A673 (cell line): ENCODE measurements around the gene FBLN2.

ENCODE experiments used
- EZH2 ChIP-seq: fragments of 200-600 bp; sonication (generic); IDR thresholded peaks from 2 replicates; pipeline ENCODE4 v1.6.1; 2017; ENCODE audit warnings: borderline replicate concordance, low read depth, mild to moderate bottlenecking, mixed read lengths, antibody characterized with exemption, low read length; ENCODE audit not compliant: poor library complexity, severe bottlenecking
- TF ChIP-seq, protein P1 (sequence below): fragments of 300-800, 200-600 bp; sonication (generic); conservative IDR thresholded peaks from 2 replicates; pipeline ENCODE4 v1.5.1; 2017; ENCODE audit warnings: low read depth, mild to moderate bottlenecking, antibody characterized with exemption, low read length, moderate library complexity, mixed read lengths

DNA sequence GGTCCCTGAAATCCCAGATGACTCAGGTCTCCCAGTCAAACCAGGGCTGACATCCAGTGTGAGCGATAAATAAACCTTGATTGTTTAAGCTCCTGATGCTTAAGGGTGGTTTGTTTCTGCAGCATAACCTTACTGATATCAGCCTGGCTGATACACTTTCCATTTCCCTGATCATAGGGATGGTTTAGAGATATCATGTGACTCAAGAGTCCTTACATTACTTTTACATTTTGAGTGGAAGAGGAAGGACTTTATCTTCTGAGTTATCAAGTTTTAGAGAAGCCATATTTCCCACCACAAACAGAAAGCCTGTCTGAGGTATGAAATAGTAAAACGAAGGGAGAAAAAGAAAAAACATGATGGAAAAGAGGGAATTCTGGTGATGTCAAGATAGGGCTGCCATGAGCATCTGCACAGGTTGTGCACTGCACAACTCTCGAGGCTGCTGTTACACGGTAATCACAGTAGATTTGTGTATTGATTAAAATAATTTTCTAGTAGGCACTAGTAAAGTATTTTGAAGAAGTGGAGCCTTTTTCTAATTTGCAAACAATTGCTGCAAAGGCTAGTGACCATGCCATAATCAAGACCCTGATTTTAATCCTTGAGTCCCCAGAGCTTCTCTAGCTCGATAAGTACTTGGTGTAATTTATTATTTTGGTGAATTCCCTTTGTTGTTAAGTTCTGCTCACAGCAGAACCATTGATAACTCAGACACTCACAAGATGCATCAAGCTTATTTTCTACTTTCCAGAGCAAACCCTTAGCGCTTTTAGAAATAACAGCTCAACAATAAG lies 34.1 kb upstream of the FBLN2 start:
- TF ChIP-seq, protein P1, sequence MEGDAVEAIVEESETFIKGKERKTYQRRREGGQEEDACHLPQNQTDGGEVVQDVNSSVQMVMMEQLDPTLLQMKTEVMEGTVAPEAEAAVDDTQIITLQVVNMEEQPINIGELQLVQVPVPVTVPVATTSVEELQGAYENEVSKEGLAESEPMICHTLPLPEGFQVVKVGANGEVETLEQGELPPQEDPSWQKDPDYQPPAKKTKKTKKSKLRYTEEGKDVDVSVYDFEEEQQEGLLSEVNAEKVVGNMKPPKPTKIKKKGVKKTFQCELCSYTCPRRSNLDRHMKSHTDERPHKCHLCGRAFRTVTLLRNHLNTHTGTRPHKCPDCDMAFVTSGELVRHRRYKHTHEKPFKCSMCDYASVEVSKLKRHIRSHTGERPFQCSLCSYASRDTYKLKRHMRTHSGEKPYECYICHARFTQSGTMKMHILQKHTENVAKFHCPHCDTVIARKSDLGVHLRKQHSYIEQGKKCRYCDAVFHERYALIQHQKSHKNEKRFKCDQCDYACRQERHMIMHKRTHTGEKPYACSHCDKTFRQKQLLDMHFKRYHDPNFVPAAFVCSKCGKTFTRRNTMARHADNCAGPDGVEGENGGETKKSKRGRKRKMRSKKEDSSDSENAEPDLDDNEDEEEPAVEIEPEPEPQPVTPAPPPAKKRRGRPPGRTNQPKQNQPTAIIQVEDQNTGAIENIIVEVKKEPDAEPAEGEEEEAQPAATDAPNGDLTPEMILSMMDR: no peak
- TF ChIP-seq EZH2: no peak
